Suprapubic skin (tissue), 4 donors: ENCODE measurements around the gene C14orf119.

Experiments used
- CTCF ChIP-seq, 2 donors: fragments of 200-600 bp in 1 of 2; fragments of 450-650 bp in 1 of 2; sonication (generic) in 1 of 2; IDR thresholded peaks; one replicate each; pipeline ENCODE4 v1.5.1; 2016 to 2019; ENCODE audit warnings: antibody characterized with exemption in 2 of 2, mild to moderate bottlenecking in 1 of 2, moderate library complexity in 1 of 2
- EP300 ChIP-seq: sonication (generic); formaldehyde crosslinking; IDR thresholded peaks from one replicate; pipeline ENCODE4 v1.6.1; 2017; ENCODE audit warnings: antibody characterized with exemption
- POLR2A ChIP-seq, 2 donors: fragments of 450-650 bp; IDR thresholded peaks; one replicate each; pipeline ENCODE4 v1.6.1; 2017; ENCODE audit warnings: antibody characterized with exemption in 2 of 2, mild to moderate bottlenecking in 2 of 2, moderate library complexity in 2 of 2
- POLR2AphosphoS5 ChIP-seq, 3 donors: sonication (generic); formaldehyde crosslinking; IDR thresholded peaks; one replicate each; pipeline ENCODE4 v1.6.1; 2017; ENCODE audit warnings: antibody characterized with exemption in 3 of 3

GRCh38 chr14:23066368-23066767 is 28.9 kb upstream of the C14orf119 start:
- TF ChIP-seq POLR2AphosphoS5 (IDR thresholded peaks at IDR 0.05) (no peak), EP300 (no peak), CTCF (IDR thresholded peaks at IDR 0.05) (no peak), POLR2A (IDR thresholded peaks at IDR 0.05) (no peak)
